ENCODE data around the gene ISCU. TPM values are rescaled to one million over a fixed set of nuclear protein-coding genes. Genes with fewer than 3 reads are reported as not detected.

ISCU gene
- total and polyA plus RNA-seq, 9 of the 15 experiments (the other 6 are each of a cell fraction or from before 2014, with no cell fraction given): 15.9 to 92.5 (median 77.3) TPM

GRCh38 chr12:108562348-108563135 lies at the start of gene ISCU (continued):
- no peak for TF ChIP-seq ZNF449 (CRISPR knock-in tag; IDR thresholded peaks at IDR 0.05)
- TF ChIP-seq PRMT5 (CRISPR knock-in tag; IDR thresholded peaks at IDR 0.05): no peak
- no peak for TF ChIP-seq MGA (IDR thresholded peaks at IDR 0.05)
- no peak for TF ChIP-seq RBM15 (IDR thresholded peaks at IDR 0.05; ENCODE audit: insufficient read depth, low read length)
- no peak for TF ChIP-seq ZNF212 (CRISPR knock-in tag; IDR thresholded peaks at IDR 0.05)
- TF ChIP-seq TFE3 (CRISPR knock-in tag; IDR thresholded peaks at IDR 0.05): no peak
- TF ChIP-seq MNT (conservative IDR thresholded peaks at IDR 0.05): peak; percentile 74 to 87
- TF ChIP-seq SAFB2 (IDR thresholded peaks at IDR 0.05; ENCODE audit: borderline replicate concordance, low read depth, low read length, severe bottlenecking): no peak
- no peak for TF ChIP-seq ZNF121 (CRISPR knock-in tag; conservative IDR thresholded peaks at IDR 0.05)
